ENCODE data around the gene ECT2L.

DNA sequence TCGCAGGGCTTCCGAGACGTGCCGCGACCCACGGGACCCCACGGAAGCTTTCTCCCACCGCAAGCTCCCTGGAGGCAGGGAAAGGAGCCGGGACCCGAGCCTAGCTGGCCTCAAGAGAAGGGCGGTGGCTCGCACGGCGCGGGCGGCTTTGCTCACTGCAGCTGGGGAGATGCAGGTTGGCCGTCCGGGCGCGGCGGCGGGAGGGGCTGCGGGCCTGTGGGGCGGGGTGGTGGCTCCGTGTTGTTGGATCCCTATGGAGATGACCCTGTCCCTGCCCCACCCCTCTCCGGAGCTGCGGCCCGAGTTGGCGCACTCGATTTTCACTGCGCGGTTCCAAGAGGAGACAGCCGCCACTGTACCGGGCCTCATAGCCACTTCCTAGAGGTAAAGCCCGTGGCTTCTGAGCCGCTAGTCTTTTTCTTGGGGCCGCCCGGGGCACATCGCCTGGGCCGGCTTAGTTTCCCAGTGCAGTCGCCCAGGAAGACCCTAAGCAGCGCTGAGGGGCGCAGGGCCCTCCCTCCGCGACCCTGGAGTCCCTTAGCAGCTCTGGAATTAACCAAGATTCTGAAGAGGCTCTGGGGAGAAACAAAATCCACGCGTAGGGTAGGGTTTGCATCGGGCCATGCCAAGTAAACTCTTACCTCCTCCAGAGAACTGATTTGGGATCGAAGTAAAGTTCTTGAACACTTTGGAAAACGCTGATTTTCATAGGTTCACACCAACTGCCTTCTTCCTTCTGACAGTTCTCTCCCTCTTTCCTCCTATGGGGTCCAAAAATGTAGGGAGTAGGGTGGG lies at the start of gene ECT2L:
- TF ChIP-seq, protein P1, sequence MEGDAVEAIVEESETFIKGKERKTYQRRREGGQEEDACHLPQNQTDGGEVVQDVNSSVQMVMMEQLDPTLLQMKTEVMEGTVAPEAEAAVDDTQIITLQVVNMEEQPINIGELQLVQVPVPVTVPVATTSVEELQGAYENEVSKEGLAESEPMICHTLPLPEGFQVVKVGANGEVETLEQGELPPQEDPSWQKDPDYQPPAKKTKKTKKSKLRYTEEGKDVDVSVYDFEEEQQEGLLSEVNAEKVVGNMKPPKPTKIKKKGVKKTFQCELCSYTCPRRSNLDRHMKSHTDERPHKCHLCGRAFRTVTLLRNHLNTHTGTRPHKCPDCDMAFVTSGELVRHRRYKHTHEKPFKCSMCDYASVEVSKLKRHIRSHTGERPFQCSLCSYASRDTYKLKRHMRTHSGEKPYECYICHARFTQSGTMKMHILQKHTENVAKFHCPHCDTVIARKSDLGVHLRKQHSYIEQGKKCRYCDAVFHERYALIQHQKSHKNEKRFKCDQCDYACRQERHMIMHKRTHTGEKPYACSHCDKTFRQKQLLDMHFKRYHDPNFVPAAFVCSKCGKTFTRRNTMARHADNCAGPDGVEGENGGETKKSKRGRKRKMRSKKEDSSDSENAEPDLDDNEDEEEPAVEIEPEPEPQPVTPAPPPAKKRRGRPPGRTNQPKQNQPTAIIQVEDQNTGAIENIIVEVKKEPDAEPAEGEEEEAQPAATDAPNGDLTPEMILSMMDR (conservative IDR thresholded peaks at IDR 0.05; ENCODE audit: low read depth, low read length), result no peak
- TF ChIP-seq MAZ (IDR thresholded peaks at IDR 0.05; ENCODE audit: borderline replicate concordance, low read depth, low read length) (no peak), SMC3 (IDR thresholded peaks at IDR 0.05; ENCODE audit: low read depth, low read length) (no peak), MAFK (IDR thresholded peaks at IDR 0.05; ENCODE audit: low read depth, low read length) (no peak), RFX5 (IDR thresholded peaks at IDR 0.05; ENCODE audit: low read depth, low read length) (no peak), CHD1 (IDR thresholded peaks at IDR 0.05; ENCODE audit: low read depth, low read length) (no peak), POLR2A (IDR thresholded peaks at IDR 0.05; ENCODE audit: low read depth, low read length) (no peak), MXI1 (IDR thresholded peaks at IDR 0.05; ENCODE audit: borderline replicate concordance, low read depth, low read length) (no peak), NFE2L2 (IDR thresholded peaks at IDR 0.05; ENCODE audit: low read depth, low read length) (no peak), RAD21 (IDR thresholded peaks at IDR 0.05; ENCODE audit: low read length) (no peak)
